GM21529 (cell line): ENCODE measurements around the gene DIP2B.

ENCODE experiments used
- ATAC-seq: cut with Tn5 transposase; IDR thresholded peaks from one replicate; pipeline ENCODE4 v1.9.1; 2021; ENCODE audit not compliant: unreplicated experiment

DIP2B gene

GRCh38 chr12:50574601-50575348 lies 70.0 kb downstream of the DIP2B start:
- no peak for ATAC-seq

GRCh38 chr12:50579757-50580267 lies 75.0 kb downstream of the DIP2B start:
- ATAC-seq, result peak; percentile 51

GRCh38 chr12:50580436-50580835 lies 75.7 kb downstream of the DIP2B start:
- ATAC-seq, result no peak

- ATAC-seq, result no peak
Observed at GRCh38 chr12:50581226-50582184, 76.7 kb downstream of the DIP2B start.

GRCh38 chr12:50584135-50584534 lies 79.3 kb downstream of the DIP2B start:
- ATAC-seq, result no peak

GRCh38 chr12:50589650-50590435 lies 85.1 kb downstream of the DIP2B start:
- ATAC-seq, result no peak

- no peak for ATAC-seq
Observed at GRCh38 chr12:50590869-50591268, 86.1 kb downstream of the DIP2B start.

GRCh38 chr12:50595667-50596066 lies 90.9 kb downstream of the DIP2B start:
- no peak for ATAC-seq

- peak; percentile 87 for ATAC-seq
Observed at GRCh38 chr12:50597200-50598195, 92.7 kb downstream of the DIP2B start.

GRCh38 chr12:50598321-50598862 lies 93.6 kb downstream of the DIP2B start:
- ATAC-seq, result no peak

GRCh38 chr12:50599366-50600095 lies 94.7 kb downstream of the DIP2B start:
- no peak for ATAC-seq

GRCh38 chr12:50600364-50600763 lies 95.6 kb downstream of the DIP2B start:
- no peak for ATAC-seq

- ATAC-seq, result no peak
Observed at GRCh38 chr12:50603817-50604639, 99.2 kb downstream of the DIP2B start.

- no peak for ATAC-seq
Observed at GRCh38 chr12:50604640-50604920, 99.8 kb downstream of the DIP2B start.

GRCh38 chr12:50606675-50607375 lies 102.0 kb downstream of the DIP2B start:
- no peak for ATAC-seq

- ATAC-seq, result no peak
Observed at GRCh38 chr12:50609292-50609874, 104.6 kb downstream of the DIP2B start.

- no peak for ATAC-seq
Observed at GRCh38 chr12:50610171-50610570, 105.4 kb downstream of the DIP2B start.
